HG03097 (cell line): ENCODE measurements around the gene ADGRG4.
A peak's percentile ranks its signal among the peaks of the same experiment; 100 is the strongest.
"Not testable (repeated sequence)": the region's sequence is repeated elsewhere in the genome, so short reads cannot be mapped to it uniquely, and the experiment has no call there.

Experiments
- ATAC-seq: cut with Tn5 transposase; IDR thresholded peaks from one replicate; pipeline ENCODE4 v1.9.1; 2021; ENCODE audit not compliant: unreplicated experiment, low FRiP score

The ADGRG4 gene

GRCh38 chrX:136300721-136301120, at the start of gene ADGRG4:
TSS of gene ADGRG4 (plus strand) at chrX:136300963. CDS start at chrX:136308778, 7,815 bp downstream.
- not testable (repeated sequence) for ATAC-seq

GRCh38 chrX:136251041-136251991, 49.4 kb upstream of the ADGRG4 start, which contains the start of gene MAP7D3:
TSS of gene MAP7D3 (minus strand) at chrX:136251400. CDS start at chrX:136251358, 42 bp downstream.
- ATAC-seq = peak; percentile 71

GRCh38 chrX:136255541-136255940, 45.2 kb upstream of the ADGRG4 start:
- no peak for ATAC-seq

- no peak for ATAC-seq
Measured at GRCh38 chrX:136256026-136256425, 44.7 kb upstream of the ADGRG4 start.

- ATAC-seq = no peak
Measured at GRCh38 chrX:136258951-136259350, 41.8 kb upstream of the ADGRG4 start.

- ATAC-seq = no peak
Measured at GRCh38 chrX:136259543-136259942, 41.2 kb upstream of the ADGRG4 start.

GRCh38 chrX:136260776-136261175, 40.0 kb upstream of the ADGRG4 start:
- no peak for ATAC-seq

GRCh38 chrX:136261321-136261720, 39.4 kb upstream of the ADGRG4 start:
- ATAC-seq = no peak

- ATAC-seq = no peak
Measured at GRCh38 chrX:136262243-136262642, 38.5 kb upstream of the ADGRG4 start.

- no peak for ATAC-seq
Measured at GRCh38 chrX:136262812-136263315, 37.9 kb upstream of the ADGRG4 start.

- ATAC-seq = no peak
Measured at GRCh38 chrX:136266828-136267227, 33.9 kb upstream of the ADGRG4 start.

GRCh38 chrX:136268051-136269048, 32.4 kb upstream of the ADGRG4 start:
- ATAC-seq = peak; percentile 40

GRCh38 chrX:136269921-136270320, 30.8 kb upstream of the ADGRG4 start:
- no peak for ATAC-seq

- no peak for ATAC-seq
Measured at GRCh38 chrX:136271300-136271699, 29.5 kb upstream of the ADGRG4 start.

- no peak for ATAC-seq
Measured at GRCh38 chrX:136272325-136272724, 28.4 kb upstream of the ADGRG4 start.

- no peak for ATAC-seq
Measured at GRCh38 chrX:136273986-136274385, 26.8 kb upstream of the ADGRG4 start.

GRCh38 chrX:136275553-136275952, 25.2 kb upstream of the ADGRG4 start:
- no peak for ATAC-seq

GRCh38 chrX:136286375-136286774, 14.4 kb upstream of the ADGRG4 start:
- not testable (repeated sequence) for ATAC-seq

- ATAC-seq = no peak
Measured at GRCh38 chrX:136291824-136292223, 8.9 kb upstream of the ADGRG4 start.

- no peak for ATAC-seq
Measured at GRCh38 chrX:136292656-136293055, 8.1 kb upstream of the ADGRG4 start.

GRCh38 chrX:136295380-136295779, 5.4 kb upstream of the ADGRG4 start:
- ATAC-seq = no peak
